HFF-Myc (cell line): Measurements from ENCODE around the gene DAAM1.

Experiments
- DNase-seq: peaks from one replicate; pipeline ENCODE4 v3.0.0-alpha.2; 2011; ENCODE audit warnings: low read depth; ENCODE audit errors: extremely low read depth
- H3K4me3 ChIP-seq: replicated peaks from 2 replicates; pipeline ENCODE4 v1.5.1; 2011; ENCODE audit warnings: low read depth, mild to moderate bottlenecking, control low read depth, low read length
- CTCF ChIP-seq: IDR thresholded peaks from 2 replicates; pipeline ENCODE4 v1.5.1; 2012; ENCODE audit warnings: mild to moderate bottlenecking, low read depth, low read length, control low read depth; ENCODE audit errors: missing control alignments

Gene DAAM1

GRCh38 chr14:59150990-59151389 lies 37.5 kb upstream of the DAAM1 start:
- TF ChIP-seq CTCF, result no peak
- H3K4me3 ChIP-seq, result no peak overlapping the region
- DNase-seq, result no peak

GRCh38 chr14:59154373-59154772 lies 34.1 kb upstream of the DAAM1 start:
- H3K4me3 ChIP-seq, result no peak overlapping the region
- DNase-seq, result no peak
- TF ChIP-seq CTCF, result no peak

DNA sequence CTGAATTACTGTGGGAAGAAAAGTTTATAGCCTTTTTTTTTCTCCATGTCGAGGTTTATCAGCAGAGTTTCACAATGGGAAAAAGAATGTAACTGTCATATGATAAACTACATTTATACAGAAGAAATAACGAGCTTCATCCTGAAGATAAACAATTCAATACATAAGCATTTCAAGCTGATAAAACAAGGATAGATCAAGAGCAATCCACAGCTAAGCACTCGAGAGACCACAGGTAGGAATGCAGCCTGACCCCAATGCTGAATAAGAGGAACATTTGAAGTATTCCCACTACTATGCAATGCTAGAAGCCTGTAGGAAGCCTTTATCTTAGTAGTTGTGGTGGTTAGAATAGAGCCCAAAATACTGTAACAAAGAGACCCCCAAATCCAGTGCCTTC lies 32.6 kb upstream of the DAAM1 start:
- no peak for DNase-seq
- no peak overlapping the region for H3K4me3 ChIP-seq
- no peak for TF ChIP-seq CTCF

DNA sequence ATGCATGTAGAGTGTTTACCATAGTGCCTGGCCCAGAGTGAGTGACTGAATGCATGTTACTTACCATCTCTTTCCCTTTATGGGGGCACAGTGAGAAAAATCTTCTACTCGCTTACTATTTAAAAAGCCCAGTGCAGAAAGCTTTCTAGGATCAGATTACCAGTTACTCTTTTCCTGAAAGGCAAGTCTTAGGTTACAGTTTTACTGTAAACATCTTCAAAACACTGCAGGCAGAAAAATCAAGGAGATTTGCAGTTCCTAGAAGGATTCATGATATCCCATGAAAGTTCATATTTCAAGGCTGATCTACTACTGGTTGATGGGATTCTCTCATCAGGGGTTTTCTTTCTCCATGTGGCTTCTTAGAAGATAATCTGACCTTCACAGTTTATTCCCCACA lies 29.3 kb upstream of the DAAM1 start:
- DNase-seq, result no peak
- no peak for TF ChIP-seq CTCF
- no peak overlapping the region for H3K4me3 ChIP-seq

- no peak overlapping the region for H3K4me3 ChIP-seq
- TF ChIP-seq CTCF, result no peak
- DNase-seq, result no peak
Measured at GRCh38 chr14:59160506-59160905, 28.0 kb upstream of the DAAM1 start.

DNA sequence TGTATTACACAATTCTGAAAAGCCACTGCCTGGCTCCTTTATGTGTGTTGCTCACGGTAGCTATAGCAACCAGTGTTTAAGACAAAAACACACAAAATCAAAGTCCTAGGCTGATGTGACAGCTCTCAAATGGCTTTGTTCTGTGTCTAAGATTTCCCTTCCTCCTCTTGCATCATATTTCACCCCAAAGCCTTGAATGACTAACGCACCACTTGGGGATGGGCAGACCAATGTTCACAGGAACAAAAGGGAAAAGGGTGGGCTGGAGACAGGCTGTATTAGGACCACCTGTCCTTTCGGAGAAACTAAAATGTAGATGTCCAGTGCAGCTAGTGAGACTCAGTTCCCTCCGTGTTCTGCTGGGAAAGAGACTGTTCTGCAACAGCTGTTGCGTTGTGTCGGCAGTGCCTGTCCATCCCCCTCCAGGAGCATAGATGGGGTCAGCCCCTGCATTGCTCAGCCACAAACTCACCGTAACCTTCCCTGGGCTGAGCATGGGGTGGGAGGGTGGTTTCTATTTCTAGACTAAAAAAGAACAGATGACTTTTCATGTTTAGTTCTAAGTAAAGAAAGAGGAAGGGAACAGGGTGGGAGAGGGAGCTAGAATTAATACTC lies 26.8 kb upstream of the DAAM1 start:
- no peak for TF ChIP-seq CTCF
- no peak for DNase-seq
- no peak overlapping the region for H3K4me3 ChIP-seq

GRCh38 chr14:59166258-59166657 lies 22.2 kb upstream of the DAAM1 start:
- no peak for DNase-seq
- no peak for TF ChIP-seq CTCF
- no peak overlapping the region for H3K4me3 ChIP-seq
